ENCODE results near the gene ITPRID2. TPM values are rescaled to one million over a fixed set of nuclear protein-coding genes. Genes with fewer than 3 reads are reported as not detected.
A peak's percentile ranks its signal among the peaks of the same experiment; 100 is the strongest.
"Not testable (repeated sequence)": the region's sequence is repeated elsewhere in the genome, so short reads cannot be mapped to it uniquely, and the experiment has no call there.

ITPRID2 gene
- total RNA-seq, 2 donors from 2014 or later: 36.4 to 57.4 TPM

DNA sequence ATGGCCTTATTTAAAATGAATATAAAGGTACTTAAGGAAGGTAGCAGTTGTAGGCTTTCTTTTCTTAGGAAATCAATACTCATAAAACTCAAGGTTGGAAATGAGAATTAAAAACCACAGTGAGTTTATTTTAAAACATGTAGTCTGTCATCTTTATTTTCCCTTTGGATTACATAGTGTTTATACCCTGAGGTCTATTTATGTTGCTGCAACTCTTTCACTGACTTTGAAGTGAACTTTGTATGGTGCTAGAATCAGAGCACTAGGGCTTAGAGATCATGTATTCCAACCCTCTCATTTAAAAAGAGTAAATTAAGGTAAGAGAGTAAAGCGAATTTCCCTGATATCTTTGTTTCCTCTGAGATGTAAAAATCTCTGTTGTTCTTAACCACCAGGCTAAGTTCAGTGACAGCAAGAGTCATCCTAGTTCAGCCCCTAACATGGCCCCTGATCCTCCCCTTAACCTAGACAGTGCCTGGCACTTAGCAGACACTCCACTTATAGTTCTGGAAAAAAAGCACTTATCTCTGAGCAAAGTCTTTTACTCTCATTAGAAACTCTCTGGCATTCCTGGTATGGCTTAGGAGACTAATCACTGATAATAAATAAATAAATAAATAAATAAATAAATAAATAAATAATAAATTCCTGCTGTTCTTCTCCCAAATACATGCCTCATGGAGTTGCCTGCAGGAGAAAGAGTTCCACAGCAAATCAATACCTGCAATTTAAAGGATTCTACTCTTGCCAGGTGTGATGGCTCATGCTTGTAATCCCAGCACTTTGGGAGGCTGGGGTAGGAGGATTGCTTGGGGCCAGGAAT is 61.1 kb downstream of the ITPRID2 start:
- no peak for ATAC-seq (replicated peaks)
- Mint-ChIP-seq H3K27me3 (peaks cover 21% of the 10 kb centered on the region), H3K27ac (no peak overlapping the region), H3K4me3 (no peak overlapping the region), H3K4me1 (no peaks in the 10 kb centered on the region), H3K9me3 (no peaks in the 10 kb centered on the region), H3K36me3 (ENCODE audit: low read depth) (no peaks in the 10 kb centered on the region)

DNA sequence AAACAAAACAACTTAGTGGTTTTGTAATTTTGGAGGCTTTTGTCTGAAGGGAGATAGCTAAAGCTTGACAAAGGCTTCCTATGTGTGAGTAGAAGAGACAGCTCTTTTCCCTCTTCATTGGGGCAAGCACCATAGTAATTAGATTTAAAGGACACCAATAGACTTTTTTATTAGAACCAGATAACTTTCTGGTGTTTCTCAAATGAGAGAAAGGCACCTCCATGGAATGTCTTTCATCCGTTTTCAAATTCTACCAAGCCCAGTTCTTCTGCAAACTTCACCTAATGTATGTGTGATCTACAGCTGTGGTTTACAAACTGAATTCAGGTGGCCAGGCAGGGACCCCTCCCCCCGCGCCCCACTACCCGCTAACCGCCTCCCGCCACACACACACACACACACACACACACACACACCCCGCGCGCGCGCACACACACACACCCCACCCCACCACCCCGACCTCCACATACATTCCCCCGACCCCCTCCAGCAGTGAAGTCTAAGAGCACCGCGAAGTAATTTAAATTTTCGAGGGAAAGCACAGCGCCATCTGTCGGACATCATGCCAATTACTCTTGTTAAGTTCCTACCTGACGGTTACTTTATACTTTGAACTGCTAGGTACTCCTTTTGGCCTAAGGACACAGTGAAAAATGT is 62.5 kb downstream of the ITPRID2 start:
- peak; percentile 62 for ATAC-seq (replicated peaks)
- Mint-ChIP-seq H3K27me3 (peaks cover 12% of the 10 kb centered on the region), H3K4me1 (no peaks in the 10 kb centered on the region), H3K9me3 (no peaks in the 10 kb centered on the region), H3K36me3 (ENCODE audit: low read depth) (no peaks in the 10 kb centered on the region), H3K27ac (no peak overlapping the region), H3K4me3 (peak overlapping the region; percentile 42)

DNA sequence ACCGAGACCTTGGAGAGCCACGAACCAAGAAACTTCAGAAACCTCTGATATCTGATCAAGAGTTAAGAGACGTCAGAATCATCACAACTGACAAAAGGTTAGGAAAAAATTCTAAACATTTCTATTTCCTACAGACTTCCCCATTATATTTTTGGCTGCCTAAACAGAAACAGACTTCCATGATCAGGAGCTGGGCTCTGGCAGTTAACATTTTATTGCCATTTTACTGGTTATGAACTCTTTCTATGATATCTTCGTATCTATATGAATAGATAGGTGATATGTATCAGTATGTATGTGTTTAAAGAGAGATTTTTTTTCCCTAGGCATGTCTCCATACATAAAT is 63.0 kb downstream of the ITPRID2 start:
- ATAC-seq (replicated peaks): no peak
- no peaks in the 10 kb centered on the region for H3K36me3 Mint-ChIP-seq (ENCODE audit: low read depth)
- H3K27me3 Mint-ChIP-seq: peaks cover 12% of the 10 kb centered on the region
- no peaks in the 10 kb centered on the region for H3K4me1 Mint-ChIP-seq
- no peak overlapping the region for H3K27ac Mint-ChIP-seq
- H3K4me3 Mint-ChIP-seq: peak overlapping the region; percentile 42
- no peaks in the 10 kb centered on the region for H3K9me3 Mint-ChIP-seq

DNA sequence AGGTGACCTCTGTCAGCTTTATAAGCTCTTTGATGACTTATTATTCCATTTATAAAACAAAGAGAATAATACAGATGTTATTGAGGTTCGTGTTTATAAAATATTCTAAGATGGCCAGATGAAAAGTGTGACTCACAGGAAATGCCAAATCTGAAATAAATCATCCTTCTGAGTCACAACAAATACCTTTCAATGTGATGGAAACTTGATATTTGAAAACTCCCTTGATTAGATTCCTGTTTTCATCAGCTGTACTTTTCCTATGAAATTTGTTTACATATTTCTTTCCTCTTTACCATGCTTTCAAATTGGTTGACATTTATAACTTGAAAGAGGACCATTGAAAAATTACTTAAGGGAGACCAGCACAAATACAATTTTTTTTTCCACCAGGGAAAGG is 63.5 kb downstream of the ITPRID2 start:
- H3K27ac Mint-ChIP-seq: no peak overlapping the region
- ATAC-seq (replicated peaks): no peak
- H3K36me3 Mint-ChIP-seq (ENCODE audit: low read depth): no peaks in the 10 kb centered on the region
- H3K27me3 Mint-ChIP-seq: peaks cover 12% of the 10 kb centered on the region
- H3K4me1 Mint-ChIP-seq: no peaks in the 10 kb centered on the region
- H3K4me3 Mint-ChIP-seq: no peak overlapping the region
- no peaks in the 10 kb centered on the region for H3K9me3 Mint-ChIP-seq

DNA sequence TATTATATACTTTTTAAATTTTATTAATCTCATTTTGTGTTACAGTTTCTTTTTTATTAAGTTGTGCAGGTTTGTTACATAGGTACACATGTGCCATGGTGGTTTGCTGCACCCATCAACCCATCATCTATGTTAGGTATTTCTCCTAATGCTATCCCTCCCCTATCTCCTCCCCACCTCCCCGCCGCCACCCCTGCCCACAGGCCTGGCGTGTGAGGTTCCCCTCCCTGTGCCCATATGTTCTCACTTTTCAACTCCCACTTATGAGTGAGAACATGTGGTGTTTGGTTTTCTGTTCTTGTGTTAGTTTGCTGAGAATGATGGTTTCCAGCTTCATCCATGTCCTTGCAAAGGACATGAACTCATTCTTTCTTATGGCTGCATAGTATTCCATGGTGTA is 64.3 kb downstream of the ITPRID2 start:
- not testable (repeated sequence) for H3K4me1 Mint-ChIP-seq; H3K36me3 Mint-ChIP-seq (ENCODE audit: low read depth); H3K9me3 Mint-ChIP-seq; H3K27ac Mint-ChIP-seq; ATAC-seq (replicated peaks); H3K4me3 Mint-ChIP-seq
- H3K27me3 Mint-ChIP-seq: peaks cover 18% of the 10 kb centered on the region

DNA sequence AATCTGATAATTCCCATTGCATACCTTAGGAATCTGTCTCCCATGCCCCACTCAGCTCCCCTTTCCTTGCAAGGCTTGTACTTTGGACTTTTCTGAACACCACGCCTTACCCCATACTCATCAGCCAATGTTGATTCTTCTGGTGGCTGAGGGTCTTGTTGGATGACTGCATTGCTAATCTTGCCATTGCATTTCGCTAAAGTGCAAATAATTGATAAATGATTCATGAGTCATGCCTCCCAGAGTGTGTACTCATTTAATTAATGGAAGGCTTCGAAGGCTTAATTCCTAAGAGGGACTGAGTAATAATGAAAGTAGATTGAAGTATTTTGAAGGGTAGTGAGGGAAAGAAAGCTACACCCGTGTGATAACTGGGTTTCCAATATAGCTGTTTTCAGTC is 66.1 kb downstream of the ITPRID2 start:
- H3K4me3 Mint-ChIP-seq: no peak overlapping the region
- H3K27ac Mint-ChIP-seq: no peak overlapping the region
- H3K27me3 Mint-ChIP-seq: peaks cover 22% of the 10 kb centered on the region
- H3K36me3 Mint-ChIP-seq (ENCODE audit: low read depth): no peaks in the 10 kb centered on the region
- no peaks in the 10 kb centered on the region for H3K4me1 Mint-ChIP-seq
- no peaks in the 10 kb centered on the region for H3K9me3 Mint-ChIP-seq
- ATAC-seq (replicated peaks): no peak

DNA sequence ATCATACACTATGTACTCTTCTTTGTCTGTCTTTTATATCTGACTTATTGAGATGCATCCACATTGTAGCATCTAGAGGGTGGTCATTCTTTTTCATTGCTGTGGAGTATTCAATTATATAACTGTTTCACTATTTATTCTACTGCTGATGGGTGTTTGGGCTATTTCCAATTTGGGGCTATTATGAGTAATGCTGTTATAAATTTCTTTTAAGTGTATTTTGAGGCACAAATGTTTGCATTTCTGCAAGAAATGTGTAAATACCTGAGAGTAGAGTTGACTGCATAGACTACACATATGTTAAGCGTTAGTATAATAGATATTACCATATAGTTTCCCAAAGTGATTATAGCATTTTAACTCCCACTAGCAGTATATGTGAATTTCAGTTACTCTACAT is 67.2 kb downstream of the ITPRID2 start:
- no peaks in the 10 kb centered on the region for H3K36me3 Mint-ChIP-seq (ENCODE audit: low read depth)
- no peak overlapping the region for H3K4me3 Mint-ChIP-seq
- H3K27me3 Mint-ChIP-seq: peaks cover 18% of the 10 kb centered on the region
- ATAC-seq (replicated peaks): no peak
- H3K4me1 Mint-ChIP-seq: no peaks in the 10 kb centered on the region
- H3K9me3 Mint-ChIP-seq: no peaks in the 10 kb centered on the region
- no peak overlapping the region for H3K27ac Mint-ChIP-seq

DNA sequence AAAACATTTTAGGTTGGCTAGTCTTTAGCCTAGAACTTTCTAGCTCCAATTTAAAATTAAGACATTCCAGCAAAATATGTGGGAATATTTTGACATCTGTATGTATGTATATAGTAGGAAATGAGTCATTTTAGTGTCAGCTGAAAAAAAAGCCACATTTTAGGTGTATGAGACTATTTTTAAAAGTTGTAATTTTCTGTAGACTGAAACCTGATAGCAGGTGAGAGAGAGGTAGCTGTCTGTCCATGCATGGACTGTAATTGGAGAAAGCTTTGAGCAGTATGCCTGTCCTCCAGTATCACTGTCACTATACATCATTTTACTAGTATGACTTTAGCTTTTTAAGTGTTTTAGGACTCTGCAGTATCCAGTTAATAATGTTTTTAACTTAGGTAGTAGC is 68.0 kb downstream of the ITPRID2 start:
- Mint-ChIP-seq H3K4me3 (no peak overlapping the region), H3K27ac (no peak overlapping the region), H3K9me3 (no peaks in the 10 kb centered on the region), H3K36me3 (ENCODE audit: low read depth) (no peaks in the 10 kb centered on the region), H3K4me1 (no peaks in the 10 kb centered on the region), H3K27me3 (peaks cover 17% of the 10 kb centered on the region)
- ATAC-seq (replicated peaks): no peak

DNA sequence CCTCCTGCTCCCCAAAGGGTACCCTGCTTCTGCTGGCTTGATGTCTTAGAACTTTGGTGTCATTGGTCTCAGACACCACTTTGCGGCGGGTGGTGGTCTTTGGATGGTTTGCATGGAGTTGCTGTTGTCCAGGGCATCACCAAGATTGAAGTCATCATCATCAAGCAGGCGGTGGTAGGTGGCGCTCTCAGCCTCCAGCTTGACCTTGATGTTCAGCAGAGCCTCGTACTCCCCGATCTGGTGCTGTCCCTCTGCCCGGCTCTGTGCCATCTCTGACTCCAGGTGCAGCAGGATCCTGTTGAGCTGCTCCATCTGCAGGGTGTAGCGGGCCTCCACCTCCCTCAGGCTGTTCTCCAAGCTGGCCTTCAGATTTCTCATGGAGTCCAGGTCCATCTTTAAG is 69.6 kb downstream of the ITPRID2 start:
- H3K4me3 Mint-ChIP-seq; H3K36me3 Mint-ChIP-seq (ENCODE audit: low read depth); ATAC-seq (replicated peaks); H3K4me1 Mint-ChIP-seq; H3K27ac Mint-ChIP-seq; H3K9me3 Mint-ChIP-seq: not testable (repeated sequence)
- peaks cover 17% of the 10 kb centered on the region for H3K27me3 Mint-ChIP-seq

DNA sequence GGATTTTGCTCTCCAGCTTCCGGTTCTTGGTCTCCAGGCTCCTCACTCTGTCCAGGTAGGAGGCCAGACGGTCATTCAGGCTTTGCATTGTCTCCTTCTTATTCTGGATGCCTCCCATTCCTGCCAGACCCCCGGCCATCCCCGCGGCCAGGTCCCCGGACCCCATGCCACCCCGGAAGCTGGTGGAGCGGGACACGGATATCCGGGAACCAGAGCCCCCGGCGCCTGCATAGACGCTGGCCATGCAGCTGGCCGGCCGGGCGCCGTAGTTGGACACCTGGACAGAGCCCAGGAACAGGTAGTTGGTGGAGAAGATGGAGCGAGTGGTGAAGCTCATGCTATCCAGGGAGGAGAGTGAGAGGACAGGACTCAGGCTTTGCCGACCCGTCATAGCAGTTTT is 70.6 kb downstream of the ITPRID2 start:
- ATAC-seq (replicated peaks): no peak
- Mint-ChIP-seq H3K4me1 (no peaks in the 10 kb centered on the region), H3K36me3 (ENCODE audit: low read depth) (no peaks in the 10 kb centered on the region), H3K9me3 (no peaks in the 10 kb centered on the region), H3K4me3 (no peak overlapping the region), H3K27me3 (peaks cover 22% of the 10 kb centered on the region), H3K27ac (no peak overlapping the region)

DNA sequence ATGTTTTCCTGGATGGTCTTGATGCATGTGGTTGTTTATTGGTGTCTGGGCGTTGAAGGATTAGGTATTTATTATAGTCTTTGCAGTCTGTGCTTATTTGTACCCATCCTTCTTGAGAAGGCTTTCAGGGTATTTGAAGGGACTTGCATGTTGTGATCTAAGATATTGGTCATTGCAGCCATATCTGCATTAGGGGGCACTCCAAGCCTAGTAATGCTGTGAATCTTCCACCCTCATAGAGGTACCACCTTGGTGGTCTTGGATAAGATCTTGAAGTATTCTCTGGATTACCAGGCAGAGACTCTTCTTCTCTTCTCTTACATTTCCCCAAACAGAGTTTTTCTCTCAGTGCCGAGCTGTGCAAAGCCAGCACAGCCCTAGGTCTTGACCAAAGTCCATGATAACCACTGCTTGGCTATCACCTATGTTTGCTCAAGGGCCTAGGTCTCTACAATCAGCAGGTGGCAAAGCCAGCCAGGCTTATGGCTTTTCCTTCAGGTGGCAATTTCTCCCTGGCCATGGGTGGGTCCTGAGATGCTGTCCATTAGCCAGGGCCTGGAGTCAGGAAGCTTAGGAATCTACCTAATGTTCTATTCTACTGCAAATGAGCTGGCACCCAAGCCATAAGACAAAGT is 78.7 kb downstream of the ITPRID2 start:
- Mint-ChIP-seq H3K36me3 (ENCODE audit: low read depth) (no peaks in the 10 kb centered on the region), H3K27ac (no peak overlapping the region), H3K4me1 (no peaks in the 10 kb centered on the region), H3K27me3 (peaks cover 22% of the 10 kb centered on the region), H3K9me3 (peaks cover 5% of the 10 kb centered on the region), H3K4me3 (no peak overlapping the region)
- ATAC-seq (replicated peaks): no peak

DNA sequence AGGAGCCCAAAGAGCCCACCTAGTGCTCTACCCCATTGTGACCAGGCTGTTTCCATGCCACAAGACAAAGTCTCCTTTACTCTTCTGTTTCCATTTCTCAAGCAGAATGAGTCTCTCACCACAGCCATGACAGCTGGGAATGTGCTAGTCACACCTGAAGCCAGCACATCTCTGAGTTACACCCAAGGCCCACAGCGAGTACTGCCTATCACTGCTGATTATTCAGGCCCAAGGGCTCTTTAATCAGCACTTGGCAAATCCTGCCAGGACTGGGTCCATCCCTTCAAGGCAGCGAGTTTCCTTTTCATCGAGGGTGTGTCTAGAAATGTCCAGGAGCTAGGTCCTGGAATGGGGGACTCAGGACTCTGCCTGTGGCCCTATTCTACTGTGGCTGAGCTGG is 79.5 kb downstream of the ITPRID2 start:
- H3K4me3 Mint-ChIP-seq: no peak overlapping the region
- no peak for ATAC-seq (replicated peaks)
- H3K36me3 Mint-ChIP-seq (ENCODE audit: low read depth): no peaks in the 10 kb centered on the region
- H3K9me3 Mint-ChIP-seq: peaks cover 5% of the 10 kb centered on the region
- H3K27ac Mint-ChIP-seq: no peak overlapping the region
- no peaks in the 10 kb centered on the region for H3K4me1 Mint-ChIP-seq
- H3K27me3 Mint-ChIP-seq: peaks cover 22% of the 10 kb centered on the region

DNA sequence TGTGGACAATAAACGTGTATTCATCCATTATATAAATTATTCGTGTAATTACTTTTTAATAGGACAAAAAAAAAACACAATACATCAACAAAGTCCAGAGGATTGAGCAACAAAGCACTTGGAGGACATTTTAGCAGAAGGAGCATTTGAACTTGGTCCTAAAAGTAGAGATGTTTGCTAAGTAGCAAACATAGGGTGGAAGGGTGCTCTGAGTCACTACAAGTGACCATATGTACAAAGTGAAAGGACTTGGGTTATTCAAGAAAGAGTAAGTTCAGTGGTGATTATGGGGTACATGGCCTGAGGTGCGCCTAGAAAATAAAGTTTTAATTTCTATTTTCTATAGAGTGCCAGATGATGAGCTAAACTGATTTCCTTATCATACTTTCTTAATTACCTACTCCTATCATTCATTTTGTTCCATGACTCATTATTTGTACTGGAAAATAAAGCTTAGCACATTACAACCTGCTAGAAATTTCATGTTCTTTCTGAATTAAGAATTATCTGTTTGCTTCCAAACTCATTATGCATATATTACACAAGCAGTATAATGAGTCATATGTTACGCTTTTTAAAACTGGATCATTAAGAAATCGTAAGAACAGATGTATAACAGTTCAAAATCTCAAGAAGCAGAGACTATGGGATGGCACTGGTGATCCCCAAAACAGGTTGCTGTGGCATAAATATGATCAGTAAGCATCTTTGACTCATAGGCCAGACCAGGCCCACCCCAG is 81.1 kb downstream of the ITPRID2 start:
- ATAC-seq (replicated peaks): no peak
- Mint-ChIP-seq H3K9me3 (peaks cover 5% of the 10 kb centered on the region), H3K27ac (no peak overlapping the region), H3K4me1 (no peaks in the 10 kb centered on the region), H3K36me3 (ENCODE audit: low read depth) (no peaks in the 10 kb centered on the region), H3K27me3 (peaks cover 17% of the 10 kb centered on the region), H3K4me3 (no peak overlapping the region)

DNA sequence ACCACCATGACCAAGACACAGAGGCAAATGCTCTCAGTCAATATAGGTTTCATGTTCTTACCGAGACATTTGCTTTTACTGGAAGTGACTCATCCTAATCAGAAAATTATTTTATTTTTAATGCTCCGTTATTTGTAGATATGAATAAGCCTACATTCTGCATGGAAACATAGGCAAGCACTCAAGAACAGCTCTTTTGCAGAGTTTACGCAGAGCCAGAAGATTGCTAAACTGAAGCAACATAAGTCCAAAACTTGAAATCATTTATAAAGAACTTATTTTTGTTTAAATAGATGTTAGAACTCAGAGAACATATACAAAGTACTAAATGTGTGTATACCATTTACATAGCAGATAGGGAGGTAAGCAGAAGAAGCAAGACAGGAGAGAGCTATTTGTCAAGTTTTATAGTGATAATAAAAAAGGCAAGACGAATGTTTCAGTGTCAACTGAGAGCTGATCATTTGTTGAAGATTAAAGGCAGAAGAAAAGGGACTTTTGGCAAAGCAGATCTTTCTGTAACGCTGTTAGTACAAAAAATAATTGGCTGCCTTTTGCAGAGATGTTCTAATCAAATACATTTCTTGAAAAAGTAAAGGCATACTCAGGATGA is 81.7 kb downstream of the ITPRID2 start:
- Mint-ChIP-seq H3K27ac (no peak overlapping the region), H3K9me3 (peaks cover 5% of the 10 kb centered on the region), H3K4me3 (no peak overlapping the region), H3K36me3 (ENCODE audit: low read depth) (no peaks in the 10 kb centered on the region), H3K4me1 (peaks cover 4% of the 10 kb centered on the region), H3K27me3 (peaks cover 14% of the 10 kb centered on the region)
- no peak for ATAC-seq (replicated peaks)
